Tibial nerve (tissue), 4 donors: ENCODE measurements around the gene KLHL17.

Source experiments
- EP300 ChIP-seq, 2 donors: sonication (generic); formaldehyde crosslinking; IDR thresholded peaks; one replicate each; pipeline ENCODE4 v1.6.1; 2017; ENCODE audit warnings: antibody characterized with exemption in 2 of 2, mild to moderate bottlenecking in 1 of 2
- TF ChIP-seq, protein P1 (sequence below), 5 experiments: fragments of 200-600 bp in 3 of 5; fragments of 450-650 bp in 2 of 5; sonication (generic) in 3 of 5; IDR thresholded peaks; one replicate each; pipeline ENCODE4 v1.5.1; 2016 to 2019; ENCODE audit warnings: antibody characterized with exemption in 5 of 5, mild to moderate bottlenecking in 3 of 5, moderate library complexity in 2 of 5

DNA sequence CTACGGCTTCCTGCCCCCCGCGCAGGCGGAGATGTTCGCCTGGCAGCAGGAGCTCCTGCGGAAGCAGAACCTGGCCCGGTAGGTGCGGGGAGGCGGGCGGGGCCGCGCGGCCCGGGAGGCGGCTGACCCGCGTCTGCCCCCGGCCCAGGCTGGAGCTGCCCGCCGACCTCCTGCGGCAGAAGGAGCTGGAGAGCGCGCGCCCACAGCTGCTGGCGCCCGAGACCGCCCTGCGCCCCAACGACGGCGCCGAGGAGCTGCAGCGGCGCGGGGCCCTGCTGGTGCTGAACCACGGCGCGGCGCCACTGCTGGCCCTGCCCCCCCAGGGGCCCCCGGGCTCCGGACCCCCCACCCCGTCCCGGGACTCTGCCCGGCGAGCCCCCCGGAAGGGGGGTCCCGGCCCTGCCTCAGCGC lies 18.0 kb upstream of the KLHL17 start:
- no peak for TF ChIP-seq EP300 (IDR thresholded peaks at IDR 0.05)
- TF ChIP-seq, protein P1, sequence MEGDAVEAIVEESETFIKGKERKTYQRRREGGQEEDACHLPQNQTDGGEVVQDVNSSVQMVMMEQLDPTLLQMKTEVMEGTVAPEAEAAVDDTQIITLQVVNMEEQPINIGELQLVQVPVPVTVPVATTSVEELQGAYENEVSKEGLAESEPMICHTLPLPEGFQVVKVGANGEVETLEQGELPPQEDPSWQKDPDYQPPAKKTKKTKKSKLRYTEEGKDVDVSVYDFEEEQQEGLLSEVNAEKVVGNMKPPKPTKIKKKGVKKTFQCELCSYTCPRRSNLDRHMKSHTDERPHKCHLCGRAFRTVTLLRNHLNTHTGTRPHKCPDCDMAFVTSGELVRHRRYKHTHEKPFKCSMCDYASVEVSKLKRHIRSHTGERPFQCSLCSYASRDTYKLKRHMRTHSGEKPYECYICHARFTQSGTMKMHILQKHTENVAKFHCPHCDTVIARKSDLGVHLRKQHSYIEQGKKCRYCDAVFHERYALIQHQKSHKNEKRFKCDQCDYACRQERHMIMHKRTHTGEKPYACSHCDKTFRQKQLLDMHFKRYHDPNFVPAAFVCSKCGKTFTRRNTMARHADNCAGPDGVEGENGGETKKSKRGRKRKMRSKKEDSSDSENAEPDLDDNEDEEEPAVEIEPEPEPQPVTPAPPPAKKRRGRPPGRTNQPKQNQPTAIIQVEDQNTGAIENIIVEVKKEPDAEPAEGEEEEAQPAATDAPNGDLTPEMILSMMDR (IDR thresholded peaks at IDR 0.05): no peak
